NCI-H1694 treated with DMSO at 0.1 percent for 48 hours (cell line): ENCODE measurements around the gene NECAB3.

Source experiments
- DNase-seq: peaks from one replicate; lab custom pipeline; 2025; lab: John Stamatoyannopoulos, UW

NECAB3 gene

GRCh38 chr20:33696448-33696847 lies 22.2 kb upstream of the NECAB3 start:
- no peak for DNase-seq

DNA sequence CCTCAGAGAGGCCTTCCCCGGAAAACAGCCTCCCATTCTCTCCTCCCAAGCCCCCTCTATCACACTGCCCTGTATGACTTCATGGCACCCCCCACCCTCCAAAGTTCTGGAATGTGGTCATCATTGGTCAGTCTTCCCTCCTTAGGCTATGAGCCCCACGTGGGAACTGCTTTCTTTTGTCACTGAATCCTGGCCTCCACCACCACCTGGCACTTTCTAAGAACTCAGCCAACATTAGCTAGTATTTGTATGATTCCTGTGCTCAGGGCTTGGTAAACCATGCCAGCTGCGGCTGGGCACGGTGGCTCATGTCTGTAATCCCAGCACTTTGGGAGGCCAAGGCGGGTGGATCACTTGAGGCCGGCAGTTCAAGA lies 20.4 kb upstream of the NECAB3 start:
- DNase-seq = peak; percentile 12

- DNase-seq = no peak
Measured at GRCh38 chr20:33693741-33694638, 19.8 kb upstream of the NECAB3 start.

- DNase-seq = no peak
Measured at GRCh38 chr20:33693289-33693688, 19.1 kb upstream of the NECAB3 start.

DNA sequence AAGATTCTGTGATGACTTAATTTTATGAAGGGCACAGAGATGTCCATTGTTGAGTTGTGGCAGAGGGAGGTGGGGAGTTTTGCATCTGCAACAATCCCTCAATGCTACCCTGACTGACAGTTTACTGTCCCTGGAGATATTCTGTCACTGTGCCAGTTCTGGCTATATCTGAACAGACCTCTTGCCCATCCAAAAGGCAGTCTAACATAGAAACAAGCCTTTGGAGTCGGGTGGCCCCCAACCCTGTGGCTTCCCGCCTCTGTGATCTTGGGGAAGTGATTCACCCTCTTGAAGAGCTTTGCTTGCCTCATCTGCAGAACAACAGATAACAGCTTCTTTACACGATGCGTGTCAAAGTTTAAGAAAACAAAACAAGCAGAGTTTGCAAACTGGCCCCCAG lies 15.7 kb upstream of the NECAB3 start:
- DNase-seq = no peak

- DNase-seq = no peak
Measured at GRCh38 chr20:33689493-33689892, 15.3 kb upstream of the NECAB3 start.

GRCh38 chr20:33688938-33689424 lies 14.8 kb upstream of the NECAB3 start:
- DNase-seq = no peak

GRCh38 chr20:33687993-33688937 lies 14.0 kb upstream of the NECAB3 start:
- no peak for DNase-seq

DNA sequence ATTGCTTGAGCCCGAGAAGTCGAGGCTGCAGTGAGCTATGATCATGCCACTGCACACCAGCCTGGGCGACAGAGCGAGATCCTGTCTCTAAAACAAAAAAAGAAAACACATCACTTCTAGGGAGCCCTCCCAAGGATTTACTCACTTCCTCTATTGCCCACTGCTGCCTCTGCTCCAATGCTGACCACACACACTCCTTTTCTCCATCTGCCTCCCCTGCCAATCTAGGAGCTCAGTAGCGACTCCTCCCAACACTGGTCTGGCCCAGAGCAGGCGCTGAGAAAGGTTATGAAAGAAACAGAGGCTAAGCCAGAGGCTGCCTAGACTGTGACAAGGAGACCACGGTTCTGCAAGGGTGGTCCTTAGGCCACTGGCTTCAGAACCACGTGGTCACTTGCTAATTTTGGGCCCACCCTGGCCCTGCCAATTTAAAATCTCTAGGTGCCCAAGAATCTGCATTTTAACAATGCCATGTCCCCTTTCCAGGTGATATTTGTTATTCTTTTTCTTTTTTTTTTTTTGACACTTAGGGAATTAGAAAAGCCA lies 13.2 kb upstream of the NECAB3 start:
- no peak for DNase-seq

DNA sequence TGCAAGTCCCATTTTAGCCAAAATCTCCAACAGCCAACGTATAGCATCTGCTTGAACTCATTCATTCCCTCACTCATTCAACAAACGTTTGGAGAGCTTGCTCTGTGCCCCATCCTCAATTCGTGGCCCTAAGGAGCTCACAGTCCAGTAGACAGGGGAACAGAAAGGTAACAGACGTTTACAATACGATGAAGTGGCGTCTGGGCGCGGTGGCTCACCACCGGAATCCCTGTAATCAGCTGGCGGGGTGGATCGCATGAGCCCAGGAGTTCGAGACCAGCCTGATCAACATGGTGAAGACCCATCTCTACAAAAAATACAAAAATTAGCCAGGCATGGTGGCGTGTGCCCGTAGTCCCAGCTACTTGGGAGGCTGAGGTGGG lies 12.7 kb upstream of the NECAB3 start:
- DNase-seq = no peak

DNA sequence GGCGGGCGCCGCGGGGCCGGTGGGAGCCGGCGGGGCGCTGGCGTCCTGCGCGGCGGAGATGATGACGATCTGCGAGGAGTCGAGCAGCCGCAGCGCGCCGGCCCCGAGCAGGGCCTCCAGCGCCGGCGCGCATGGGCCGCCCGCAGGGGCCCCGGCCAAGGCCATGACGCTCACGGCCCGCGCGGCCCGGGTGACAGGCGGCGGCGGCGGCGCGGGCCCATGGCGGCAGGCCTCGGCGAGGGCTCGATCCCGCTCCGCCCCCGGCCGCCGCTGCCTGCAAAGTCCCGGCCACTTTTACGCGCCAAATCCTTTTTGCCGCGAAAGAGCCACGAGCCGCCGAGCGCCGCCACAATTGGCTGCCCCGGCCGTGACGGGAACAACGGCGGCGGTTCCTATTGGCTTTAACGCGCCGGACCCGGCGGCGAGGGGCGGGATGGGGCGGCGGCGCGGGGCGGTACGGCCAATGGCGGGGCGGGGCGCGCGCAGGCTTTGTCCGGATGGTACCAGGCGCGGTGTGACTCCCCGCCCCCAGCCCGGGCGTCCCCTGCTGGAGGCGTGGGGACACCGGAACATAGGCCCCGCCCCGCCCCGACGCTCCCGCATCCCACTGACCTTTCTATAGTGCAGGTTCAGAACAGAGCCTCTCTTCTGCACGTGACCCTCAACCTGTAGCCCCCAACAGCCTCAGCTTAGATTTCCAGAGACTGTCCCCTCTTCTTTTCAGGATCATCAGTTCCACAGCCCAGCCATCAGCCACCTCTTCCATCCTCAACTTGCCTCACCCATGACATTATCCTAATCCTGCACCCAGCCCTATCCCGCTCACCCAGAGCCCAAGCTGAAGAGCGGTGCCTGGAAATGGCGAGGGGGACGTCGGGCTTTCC lies 12.1 kb upstream of the NECAB3 start, which contains the start of gene E2F1:
Gene E2F1, minus strand, starts transcription at position 286 of the 884 bp plus-strand sequence. Its CDS starts 121 bp downstream, at position 165.
- DNase-seq = peak; percentile 82

GRCh38 chr20:33685328-33686099 lies 11.3 kb upstream of the NECAB3 start:
- DNase-seq = peak; percentile 62

DNA sequence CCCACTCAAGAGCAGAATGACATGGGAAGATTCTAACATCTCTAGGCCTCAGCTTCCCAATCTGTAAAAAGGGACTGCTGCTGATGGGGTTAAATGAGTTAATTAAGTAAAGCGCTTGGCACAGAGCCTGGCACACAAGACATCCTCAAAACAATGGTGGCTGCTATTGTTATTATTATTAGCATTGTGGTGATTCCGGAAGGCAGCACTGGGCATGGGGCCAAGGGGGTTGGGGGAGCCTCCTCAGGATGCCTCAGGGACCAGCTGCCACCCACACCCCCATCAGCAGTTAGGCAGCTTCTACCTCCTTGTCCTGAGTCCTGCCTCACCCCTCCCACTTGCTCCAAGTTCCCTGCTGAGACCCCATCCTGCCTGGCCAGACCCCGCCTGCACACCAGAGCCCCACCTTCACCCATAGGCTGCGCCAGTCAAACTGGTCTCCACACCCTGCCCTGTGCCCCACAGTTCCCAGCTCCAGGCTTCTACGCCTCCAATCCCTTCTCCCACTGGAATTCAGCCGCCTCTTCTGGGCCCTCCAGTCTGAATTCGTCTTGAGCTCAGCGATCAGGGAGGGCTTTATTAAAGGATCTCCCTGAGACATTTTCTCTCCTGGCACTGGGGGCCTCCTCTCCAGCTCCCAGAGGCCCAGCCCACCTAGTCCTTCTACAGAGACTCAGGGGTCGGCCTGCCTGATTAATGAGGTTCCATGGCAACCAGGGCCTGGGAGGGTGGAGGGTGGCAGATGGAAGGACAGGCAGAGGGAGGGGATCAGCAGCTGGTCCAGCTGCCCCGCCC lies 10.5 kb upstream of the NECAB3 start:
- no peak for DNase-seq

GRCh38 chr20:33681728-33682353 lies 7.6 kb upstream of the NECAB3 start:
- no peak for DNase-seq

DNA sequence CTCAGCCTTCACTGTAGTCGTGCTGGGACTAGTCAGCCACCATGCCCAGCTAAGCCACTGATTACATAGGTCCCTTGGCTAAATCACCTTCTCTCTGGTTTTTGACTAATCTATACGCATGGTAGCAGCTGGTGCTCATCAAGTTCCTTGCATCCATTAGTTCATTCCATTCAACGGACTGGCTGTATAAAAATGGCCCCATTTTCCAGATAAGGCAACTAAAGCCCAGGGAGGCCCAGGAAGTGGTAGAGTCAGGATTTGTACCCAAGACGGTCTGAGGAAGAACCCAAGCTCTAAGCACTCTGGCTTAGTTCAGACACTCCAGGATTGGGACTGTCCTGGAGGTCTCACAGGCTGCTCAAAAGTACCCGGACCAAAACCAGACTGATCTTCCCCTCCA lies 7.1 kb upstream of the NECAB3 start:
- no peak for DNase-seq

- DNase-seq = no peak
Measured at GRCh38 chr20:33680686-33681085, 6.5 kb upstream of the NECAB3 start.

DNA sequence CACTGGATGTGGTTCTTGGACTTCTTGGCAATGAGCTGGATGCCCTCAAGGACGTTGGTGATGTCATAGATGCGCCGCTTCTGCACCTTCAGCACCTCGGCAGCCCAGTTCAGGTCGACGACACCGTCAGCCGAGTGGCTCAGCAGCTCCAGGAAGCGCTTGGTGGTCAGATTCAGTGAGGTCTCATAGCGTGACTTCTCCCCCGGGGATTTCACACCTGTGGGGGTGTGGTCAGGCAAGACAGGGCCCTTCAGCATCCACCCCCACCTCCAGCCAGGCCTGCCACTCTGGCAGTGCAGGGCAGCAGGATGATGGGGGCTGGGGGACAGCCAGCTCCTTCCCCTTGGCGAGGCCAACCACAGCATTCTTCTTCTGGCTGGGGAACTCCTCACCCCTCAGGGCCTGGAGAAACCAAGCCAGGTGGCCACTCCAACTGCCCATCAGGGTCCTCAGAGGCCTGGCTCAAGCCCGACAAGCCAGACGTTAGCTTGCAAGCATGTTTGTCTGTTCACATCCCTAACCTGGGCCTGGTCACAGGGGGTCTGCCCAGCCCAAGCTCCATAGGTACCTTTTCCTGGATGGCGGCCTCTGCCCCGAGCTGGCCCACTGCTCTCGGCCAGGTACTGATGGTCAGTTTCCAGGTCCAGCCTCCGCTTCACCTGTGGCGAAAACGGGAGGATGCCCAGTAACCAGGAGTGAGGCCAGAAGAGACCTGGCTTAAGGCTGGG lies 5.7 kb upstream of the NECAB3 start:
- DNase-seq = no peak

DNA sequence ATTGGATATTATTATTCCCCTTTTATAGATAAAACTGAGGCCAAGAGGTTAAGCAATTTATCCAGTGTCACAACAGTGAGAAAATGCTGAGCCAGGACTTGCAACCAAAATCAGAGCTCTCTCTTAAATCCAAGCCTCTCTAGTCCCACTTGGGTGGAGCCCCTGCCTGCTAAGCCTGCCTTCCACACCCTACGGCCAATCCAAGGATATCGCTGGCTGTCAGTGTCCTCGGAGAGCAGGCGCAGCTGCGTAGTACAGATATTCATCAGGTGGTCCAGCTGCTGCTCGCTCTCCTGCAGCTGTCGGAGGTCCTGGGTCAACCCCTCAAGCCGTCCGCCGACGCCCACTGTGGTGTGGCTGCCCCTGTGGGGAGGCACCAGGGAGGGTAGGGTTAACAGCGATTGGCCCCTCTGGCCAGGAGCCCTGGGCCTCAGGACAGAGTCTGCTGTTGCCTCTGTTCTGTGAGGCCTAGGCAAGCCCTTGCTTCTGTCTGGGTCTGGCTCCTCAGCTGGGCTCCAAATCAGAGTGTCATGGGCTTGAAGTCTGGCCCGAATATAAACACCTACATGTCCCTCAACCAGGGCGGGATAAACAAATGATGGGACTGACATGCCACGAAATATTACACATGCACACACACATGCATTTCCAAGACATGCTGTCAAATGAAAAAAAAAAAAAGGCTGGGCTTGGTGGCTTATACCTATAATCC lies 3.9 kb upstream of the NECAB3 start:
- DNase-seq = no peak
